Uterus (tissue), 4 donors: ENCODE data around the gene COLEC11. TPM values are rescaled to one million over a fixed set of nuclear protein-coding genes. Genes with fewer than 3 reads are reported as not detected.
"Not testable (repeated sequence)": the region's sequence is repeated elsewhere in the genome, so short reads cannot be mapped to it uniquely, and the experiment has no call there.

ENCODE experiments used
- DNase-seq, 2 donors: peaks; one replicate each; pipeline ENCODE4 v3.0.0-alpha.2; 2019 to 2020
- H3K27ac ChIP-seq, 2 donors: fragments of 200-600 bp; sonication (generic); 1 replicate in 1 of 2; 2 replicates in 1 of 2; pipeline ENCODE4 v1.5.1; 2016 to 2018
- H3K27me3 ChIP-seq, 2 donors: fragments of 200-600 bp; sonication (generic); one replicate each; pipeline ENCODE4 v1.5.1; 2018 to 2019; ENCODE audit warnings: control low read depth in 1 of 2
- H3K36me3 ChIP-seq, 2 donors: fragments of 200-600 bp; sonication (generic); one replicate each; pipeline ENCODE4 v1.5.1; 2019; ENCODE audit warnings: control low read depth in 1 of 2
- H3K4me1 ChIP-seq, 2 donors: fragments of 200-600 bp; sonication (generic); one replicate each; pipeline ENCODE4 v1.5.1; 2018 to 2019; ENCODE audit warnings: control low read depth in 1 of 2
- H3K4me3 ChIP-seq, 2 donors: fragments of 200-600 bp; sonication (generic); 1 replicate in 1 of 2; 2 replicates in 1 of 2; pipeline ENCODE4 v1.5.1; 2018 to 2019; ENCODE audit warnings: mild to moderate bottlenecking in 1 of 2
- H3K9me3 ChIP-seq, 2 donors: fragments of 200-600 bp; sonication (generic); one replicate each; pipeline ENCODE4 v1.5.1; 2019; ENCODE audit warnings: control low read depth in 1 of 2
- CTCF ChIP-seq, 4 experiments: fragments of 200-600 bp in 2 of 4; fragments of 450-650 bp in 2 of 4; sonication (generic) in 2 of 4; IDR thresholded peaks; one replicate each; pipeline ENCODE4 v1.5.1; 2016 to 2019; ENCODE audit warnings: antibody characterized with exemption in 4 of 4, mild to moderate bottlenecking in 2 of 4, moderate library complexity in 1 of 4
- POLR2A ChIP-seq, 2 donors: fragments of 450-650 bp; IDR thresholded peaks; one replicate each; pipeline ENCODE4 v1.6.1; 2016; ENCODE audit warnings: antibody characterized with exemption in 2 of 2, mild to moderate bottlenecking in 1 of 2, moderate library complexity in 1 of 2
- intact Hi-C: fragments of 100-400 bp; cut with DNase I; formaldehyde crosslinking; loops from one replicate; pipeline ENCODE4 v1.15.1; 2023; ENCODE audit warnings: low total_unique reads
- total RNA-seq, 4 donors: library from RNA; depleted of rRNA in 3 of 4; stranded (reverse); fragments of >200 nt in 3 of 4; gene quantifications; one replicate each; pipeline versions ENCODE4 v1.1.0 to v1.2.4, GENCODE V29; 2014 to 2023
- donor health status: DM: yes; HTN: yes; CAD: no.

COLEC11 gene
- total RNA-seq, 4 donors from 2014 or later: 0.37 to 0.55 TPM; not detected in 2

- no peak overlapping the region for H3K27ac ChIP-seq
- TF ChIP-seq CTCF (IDR thresholded peaks at IDR 0.05): no peak
- TF ChIP-seq POLR2A (IDR thresholded peaks at IDR 0.05): no peak
- no peaks in the 10 kb centered on the region for H3K36me3 ChIP-seq
- no peaks in the 10 kb centered on the region for H3K4me1 ChIP-seq
- H3K27me3 ChIP-seq: no peaks in the 10 kb centered on the region
- no peak overlapping the region for H3K4me3 ChIP-seq
- no peaks in the 10 kb centered on the region for H3K9me3 ChIP-seq
- no peak for DNase-seq
- intact Hi-C loops: no loop called here
These were observed 64.8 kb downstream of the COLEC11 start for GRCh38 chr2:3659447-3660432.

DNA sequence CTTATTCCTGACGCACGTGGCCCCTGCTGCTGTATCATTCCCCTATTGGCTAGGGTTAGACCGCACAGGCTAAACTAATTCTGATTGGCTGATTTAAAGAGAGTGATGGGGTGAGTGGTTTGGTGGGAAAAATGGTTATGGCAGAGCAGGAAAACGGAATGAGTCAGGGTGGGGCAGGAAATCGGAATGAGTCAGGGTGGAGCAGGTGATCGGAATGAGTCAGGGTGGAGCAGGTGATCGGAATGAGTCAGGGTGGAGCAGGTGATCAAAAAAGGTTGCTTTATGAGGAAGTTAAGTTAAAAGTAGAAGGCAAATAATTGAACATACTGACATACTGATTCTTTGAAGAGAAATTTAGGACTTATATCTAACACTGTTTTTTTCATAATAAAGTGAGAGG lies 65.7 kb downstream of the COLEC11 start:
- H3K4me1 ChIP-seq, H3K27ac ChIP-seq, H3K27me3 ChIP-seq, H3K36me3 ChIP-seq, H3K4me3 ChIP-seq, DNase-seq, H3K9me3 ChIP-seq, intact Hi-C loops: not testable (repeated sequence)

- DNase-seq: no peak
- H3K36me3 ChIP-seq: no peaks in the 10 kb centered on the region
- no peaks in the 10 kb centered on the region for H3K9me3 ChIP-seq
- no peak for TF ChIP-seq CTCF (IDR thresholded peaks at IDR 0.05)
- TF ChIP-seq POLR2A (IDR thresholded peaks at IDR 0.05): no peak
- no peak overlapping the region for H3K27ac ChIP-seq
- no peaks in the 10 kb centered on the region for H3K27me3 ChIP-seq
- intact Hi-C loops: no loop called here
- H3K4me3 ChIP-seq: no peak overlapping the region
- no peaks in the 10 kb centered on the region for H3K4me1 ChIP-seq
These were observed 66.3 kb downstream of the COLEC11 start for GRCh38 chr2:3661149-3661660.

DNA sequence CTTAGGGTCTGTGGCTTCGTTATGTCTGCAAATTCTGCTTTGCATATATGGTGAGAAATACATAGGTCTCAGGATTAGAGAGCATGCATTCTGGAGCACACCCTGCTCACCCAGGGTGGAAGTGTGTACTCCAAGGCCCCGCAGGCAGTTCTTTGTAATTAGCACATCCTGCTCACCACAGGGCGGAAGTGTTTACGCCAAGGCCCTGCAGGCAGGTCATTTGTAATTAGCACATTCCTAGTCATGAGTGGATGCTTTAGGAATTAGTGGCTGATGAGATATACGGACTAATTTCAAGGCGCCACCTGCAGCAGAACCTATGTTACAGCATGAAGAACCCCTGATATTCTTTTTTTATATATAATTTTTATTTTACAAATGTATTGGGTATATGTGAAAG lies 67.3 kb downstream of the COLEC11 start:
- no peak for DNase-seq
- intact Hi-C loops: no loop called here

GRCh38 chr2:3664118-3664517 lies 69.2 kb downstream of the COLEC11 start:
- intact Hi-C loops: no loop called here
- no peak for DNase-seq
- Histone ChIP-seq H3K27ac (no peak overlapping the region), H3K4me1 (no peaks in the 10 kb centered on the region), H3K27me3 (no peaks in the 10 kb centered on the region), H3K9me3 (no peaks in the 10 kb centered on the region), H3K36me3 (no peaks in the 10 kb centered on the region), H3K4me3 (no peak overlapping the region)
- no peak for TF ChIP-seq CTCF (IDR thresholded peaks at IDR 0.05)
- TF ChIP-seq POLR2A (IDR thresholded peaks at IDR 0.05): no peak

More for the DNA sequence above, 67.3 kb downstream of the COLEC11 start:
- H3K27me3 ChIP-seq: no peaks in the 10 kb centered on the region
- H3K36me3 ChIP-seq: no peaks in the 10 kb centered on the region
- H3K4me1 ChIP-seq: no peaks in the 10 kb centered on the region
- no peaks in the 10 kb centered on the region for H3K9me3 ChIP-seq
- no peak overlapping the region for H3K4me3 ChIP-seq
- H3K27ac ChIP-seq: no peak overlapping the region
- TF ChIP-seq CTCF (IDR thresholded peaks at IDR 0.05): no peak
- no peak for TF ChIP-seq POLR2A (IDR thresholded peaks at IDR 0.05)
